GM18519 (cell line): ENCODE results near the gene GTF2F2.

Experiments
- ATAC-seq: cut with Tn5 transposase; IDR thresholded peaks from one replicate; pipeline ENCODE4 v1.9.1; 2021; ENCODE audit warnings: mild to moderate bottlenecking, moderate library complexity; ENCODE audit not compliant: unreplicated experiment, low FRiP score

Gene GTF2F2

GRCh38 chr13:45328661-45329111 is 208.4 kb downstream of the GTF2F2 start:
- ATAC-seq = no peak

DNA sequence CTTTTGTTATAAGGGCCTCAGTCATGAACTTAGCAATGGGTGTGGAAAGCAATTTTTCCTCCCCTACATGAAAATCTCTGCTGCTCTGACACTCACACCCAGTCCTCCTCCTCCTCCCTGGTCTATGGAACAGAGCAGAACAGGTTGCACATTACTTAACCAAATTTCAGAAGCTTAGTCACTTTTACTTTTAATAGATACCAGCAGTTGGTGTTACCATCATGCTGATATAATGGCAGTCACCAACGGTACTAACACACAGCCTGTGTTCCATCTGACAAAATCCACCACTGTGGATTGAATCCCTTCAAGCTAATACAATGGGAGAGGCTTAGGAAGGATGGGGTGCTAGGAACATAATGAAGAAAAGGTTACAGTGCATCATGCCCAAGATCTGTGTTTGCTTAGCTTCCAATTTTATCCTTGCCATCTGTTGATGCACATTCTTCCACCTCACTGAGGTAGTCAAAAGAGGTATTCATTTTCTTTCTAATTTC is 210.9 kb downstream of the GTF2F2 start:
- ATAC-seq = no peak

DNA sequence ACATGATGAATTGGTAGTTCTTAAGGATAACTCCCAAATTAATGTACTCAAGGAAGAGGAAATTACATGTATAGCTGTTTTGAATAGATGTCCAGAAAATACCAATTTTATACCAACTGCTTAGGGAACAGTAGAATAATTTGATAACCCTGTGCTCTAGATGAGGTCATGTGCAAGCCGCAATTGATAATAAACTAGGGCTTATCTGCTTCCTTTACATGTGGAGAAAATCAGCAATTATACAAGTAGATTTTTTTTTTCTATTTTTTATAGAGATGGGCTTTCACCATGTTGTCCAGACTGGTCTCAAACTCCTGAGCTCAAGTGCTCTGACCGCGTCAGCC is 211.4 kb downstream of the GTF2F2 start:
- ATAC-seq = no peak

GRCh38 chr13:45332036-45332830 is 211.9 kb downstream of the GTF2F2 start:
- no peak for ATAC-seq

GRCh38 chr13:45332831-45333219 is 212.5 kb downstream of the GTF2F2 start:
- no peak for ATAC-seq

- no peak for ATAC-seq
Measured at GRCh38 chr13:45333251-45333976, 213.1 kb downstream of the GTF2F2 start.
